Measurements from ENCODE around the gene LUZP2. TPM values are rescaled to one million over a fixed set of nuclear protein-coding genes. Genes with fewer than 3 reads are reported as not detected.

Gene LUZP2
- total RNA-seq, 2 donors from 2014 or later, result 1.6 TPM; not detected in 1

- Histone ChIP-seq H3K27ac (no peak overlapping the region), H3K9me3 (no peaks in the 10 kb centered on the region), H3K27me3 (no peaks in the 10 kb centered on the region), H3K36me3 (replicated peaks in 1 of 2; ENCODE audit: insufficient read depth in 1 of 2, low read depth in 2 of 2) (no peaks in the 10 kb centered on the region), H3K4me1 (no peaks in the 10 kb centered on the region), H3K4me3 (no peak overlapping the region)
- TF ChIP-seq POLR2A (IDR thresholded peaks at IDR 0.05), result no peak
- TF ChIP-seq, protein P1, sequence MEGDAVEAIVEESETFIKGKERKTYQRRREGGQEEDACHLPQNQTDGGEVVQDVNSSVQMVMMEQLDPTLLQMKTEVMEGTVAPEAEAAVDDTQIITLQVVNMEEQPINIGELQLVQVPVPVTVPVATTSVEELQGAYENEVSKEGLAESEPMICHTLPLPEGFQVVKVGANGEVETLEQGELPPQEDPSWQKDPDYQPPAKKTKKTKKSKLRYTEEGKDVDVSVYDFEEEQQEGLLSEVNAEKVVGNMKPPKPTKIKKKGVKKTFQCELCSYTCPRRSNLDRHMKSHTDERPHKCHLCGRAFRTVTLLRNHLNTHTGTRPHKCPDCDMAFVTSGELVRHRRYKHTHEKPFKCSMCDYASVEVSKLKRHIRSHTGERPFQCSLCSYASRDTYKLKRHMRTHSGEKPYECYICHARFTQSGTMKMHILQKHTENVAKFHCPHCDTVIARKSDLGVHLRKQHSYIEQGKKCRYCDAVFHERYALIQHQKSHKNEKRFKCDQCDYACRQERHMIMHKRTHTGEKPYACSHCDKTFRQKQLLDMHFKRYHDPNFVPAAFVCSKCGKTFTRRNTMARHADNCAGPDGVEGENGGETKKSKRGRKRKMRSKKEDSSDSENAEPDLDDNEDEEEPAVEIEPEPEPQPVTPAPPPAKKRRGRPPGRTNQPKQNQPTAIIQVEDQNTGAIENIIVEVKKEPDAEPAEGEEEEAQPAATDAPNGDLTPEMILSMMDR (IDR thresholded peaks at IDR 0.05), result no peak
- WGBS, 2 donors, result 7 to 24% methylated on average over 1 of the region's 1 CpG
- DNase-seq (no peak), ATAC-seq (no peak)
- intact Hi-C loops (cut with DNase I), result no loop called here
Measured at GRCh38 chr11:25037431-25037830, 540.6 kb downstream of the LUZP2 start.

GRCh38 chr11:25038131-25038530, 541.3 kb downstream of the LUZP2 start:
- ATAC-seq, result no peak
- no peak for DNase-seq
- Histone ChIP-seq H3K4me1 (no peaks in the 10 kb centered on the region), H3K4me3 (no peak overlapping the region), H3K36me3 (replicated peaks in 1 of 2; ENCODE audit: insufficient read depth in 1 of 2, low read depth in 2 of 2) (no peaks in the 10 kb centered on the region), H3K27me3 (no peaks in the 10 kb centered on the region), H3K9me3 (no peaks in the 10 kb centered on the region), H3K27ac (no peak overlapping the region)
- TF ChIP-seq POLR2A (IDR thresholded peaks at IDR 0.05), result no peak
- TF ChIP-seq, protein P1 (IDR thresholded peaks at IDR 0.05), result no peak
- intact Hi-C loops (cut with DNase I), result no loop called here

DNA sequence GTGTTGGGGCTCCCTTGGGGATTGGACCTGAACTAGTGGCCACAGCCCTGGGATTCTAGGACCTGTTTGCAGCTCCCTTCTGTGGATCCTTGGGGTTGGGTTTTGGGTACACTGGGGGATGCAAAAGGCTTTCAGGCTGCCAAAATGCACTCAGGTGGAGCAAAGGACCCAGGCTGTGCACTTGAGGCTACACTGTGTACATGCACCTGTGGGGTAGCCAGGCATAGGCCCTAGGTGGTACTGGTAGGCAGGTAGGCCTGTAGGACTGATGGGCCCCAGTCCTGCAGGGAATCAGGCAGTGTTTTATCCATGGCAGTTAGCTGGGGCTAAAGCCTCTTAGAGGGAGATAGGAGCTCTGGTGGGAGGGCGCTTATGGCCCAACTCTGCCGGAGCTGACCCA, 542.3 kb downstream of the LUZP2 start:
- H3K9me3 ChIP-seq, result no peaks in the 10 kb centered on the region
- H3K36me3 ChIP-seq (replicated peaks in 1 of 2; ENCODE audit: insufficient read depth in 1 of 2, low read depth in 2 of 2), result no peaks in the 10 kb centered on the region
- ATAC-seq, result no peak
- 96 to 100% methylated on average over 1 to 2 of the region's 2 CpGs for WGBS, 2 donors
- no peaks in the 10 kb centered on the region for H3K27me3 ChIP-seq
- H3K27ac ChIP-seq, result no peak overlapping the region
- intact Hi-C loops (cut with DNase I), result no loop called here
- TF ChIP-seq POLR2A (IDR thresholded peaks at IDR 0.05), result no peak
- TF ChIP-seq, protein P1 (IDR thresholded peaks at IDR 0.05), result no peak
- no peak for DNase-seq
- H3K4me1 ChIP-seq, result no peaks in the 10 kb centered on the region
- H3K4me3 ChIP-seq, result no peak overlapping the region

DNA sequence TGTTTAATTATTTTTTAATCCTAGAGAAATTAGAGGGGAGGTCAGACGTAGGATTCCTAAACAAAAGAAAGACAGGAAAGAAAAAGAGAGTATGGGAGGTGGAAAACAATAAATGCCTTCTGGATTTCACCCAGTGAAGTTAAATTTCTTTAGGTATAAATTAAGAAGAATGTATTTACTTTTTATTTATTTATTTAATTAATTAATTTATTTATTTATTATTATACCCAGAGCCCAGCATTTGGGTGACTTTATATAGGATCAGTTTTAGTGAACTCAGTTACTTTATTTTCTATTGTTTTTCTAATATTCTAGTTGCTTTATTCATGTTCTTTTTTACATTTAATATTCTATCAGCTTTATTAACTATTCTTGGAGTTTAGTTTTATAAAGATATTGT, 551.8 kb downstream of the LUZP2 start:
- TF ChIP-seq, protein P1 (IDR thresholded peaks at IDR 0.05), result no peak
- TF ChIP-seq POLR2A (IDR thresholded peaks at IDR 0.05), result no peak
- H3K27ac ChIP-seq, result no peak overlapping the region
- no peaks in the 10 kb centered on the region for H3K9me3 ChIP-seq
- H3K4me1 ChIP-seq, result no peaks in the 10 kb centered on the region
- H3K4me3 ChIP-seq, result no peak overlapping the region
- no peak for DNase-seq
- ATAC-seq, result no peak
- H3K27me3 ChIP-seq, result no peaks in the 10 kb centered on the region
- intact Hi-C loops (cut with DNase I), result no loop called here
- WGBS, 2 donors, result 71 to 83% methylated on average over 1 of the region's 1 CpG
- H3K36me3 ChIP-seq (replicated peaks in 1 of 2; ENCODE audit: insufficient read depth in 1 of 2, low read depth in 2 of 2), result no peaks in the 10 kb centered on the region

- H3K27ac ChIP-seq, result no peak overlapping the region
- no peaks in the 10 kb centered on the region for H3K27me3 ChIP-seq
- no peak for TF ChIP-seq POLR2A (IDR thresholded peaks at IDR 0.05)
- TF ChIP-seq, protein P1 (IDR thresholded peaks at IDR 0.05), result no peak
- H3K9me3 ChIP-seq, result no peaks in the 10 kb centered on the region
- ATAC-seq (no peak), DNase-seq (no peak)
- no peaks in the 10 kb centered on the region for H3K4me1 ChIP-seq
- H3K36me3 ChIP-seq (replicated peaks in 1 of 2; ENCODE audit: insufficient read depth in 1 of 2, low read depth in 2 of 2), result no peaks in the 10 kb centered on the region
- intact Hi-C loops (cut with DNase I), result no loop called here
- no peak overlapping the region for H3K4me3 ChIP-seq
Measured at GRCh38 chr11:25052844-25053243, 556.0 kb downstream of the LUZP2 start.
